G401 (cell line): ENCODE measurements around the gene TMEM164. TPM values are rescaled to one million over a fixed set of nuclear protein-coding genes. Genes with fewer than 3 reads are reported as not detected.

ENCODE experiments used
- DNase-seq: peaks from one replicate; pipeline ENCODE4 v3.0.0-alpha.2; 2015; ENCODE audit warnings: low spot score
- in situ Hi-C: cut with HindIII; loops from 2 replicates; pipeline ENCODE4 v1.10.0; 2016; ENCODE audit warnings: low sequenced_read_pairs, mixed read lengths
- total RNA-seq: library from RNA; depleted of rRNA; stranded (reverse); fragments of >200 nt; shearing (Covaris generic); gene quantifications from 2 replicates; pipeline ENCODE4 v1.2.3, GENCODE V29; 2014

Gene TMEM164
- total RNA-seq, 1 experiment from 2014 or later: 7.0 TPM

DNA sequence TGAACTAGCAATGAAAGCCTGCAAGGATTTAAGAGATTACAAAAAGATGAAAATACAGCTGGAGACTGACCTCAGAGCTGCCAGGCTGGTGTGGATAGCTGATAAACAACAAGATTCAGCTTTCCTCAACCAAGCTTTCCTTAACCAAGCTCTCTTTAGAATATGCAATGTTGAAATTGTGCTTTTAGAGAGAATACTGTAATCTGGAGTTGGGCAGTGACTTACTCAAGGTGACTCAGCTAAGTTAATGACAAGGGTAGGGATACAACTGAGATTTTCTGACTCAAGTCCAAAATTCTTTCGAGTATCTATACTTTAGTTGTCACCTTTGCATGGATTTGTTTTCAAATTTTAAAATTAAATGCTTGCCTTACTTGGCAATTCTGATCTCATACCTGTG is 217.0 kb downstream of the TMEM164 start:
- no peak for DNase-seq
- in situ Hi-C loops: no loop called here

- no peak for DNase-seq
- in situ Hi-C loops: no loop called here
Observed at GRCh38 chrX:110222497-110223257, 219.8 kb downstream of the TMEM164 start.

- in situ Hi-C loops: no loop called here
- DNase-seq: no peak
Observed at GRCh38 chrX:110224926-110225617, 222.2 kb downstream of the TMEM164 start.

GRCh38 chrX:110226931-110227330 is 224.0 kb downstream of the TMEM164 start:
- DNase-seq: no peak
- in situ Hi-C loops: no loop called here
